Ishikawa (cell line): ENCODE results near the gene TFB1M.

Experiments
- CREB1 ChIP-seq: IDR thresholded peaks from 2 replicates; pipeline ENCODE4 v1.6.1; 2012; ENCODE audit warnings: low read depth
- RAD21 ChIP-seq: IDR thresholded peaks from 2 replicates; pipeline ENCODE4 v1.6.1; 2012; ENCODE audit warnings: low read depth
- REST ChIP-seq: IDR thresholded peaks from 2 replicates; pipeline ENCODE4 v1.6.1; 2012; ENCODE audit warnings: low read depth, mild to moderate bottlenecking
- TAF1 ChIP-seq: IDR thresholded peaks from 2 replicates; pipeline ENCODE4 v1.6.1; 2012; ENCODE audit warnings: low read depth, mild to moderate bottlenecking
- TCF12 ChIP-seq: IDR thresholded peaks from 2 replicates; pipeline ENCODE4 v1.6.1; 2012; ENCODE audit warnings: low read depth
- TEAD4 ChIP-seq: IDR thresholded peaks from 2 replicates; pipeline ENCODE4 v1.6.1; 2012
- YY1 ChIP-seq: IDR thresholded peaks from 2 replicates; pipeline ENCODE4 v1.6.1; 2012; ENCODE audit warnings: low read depth
- ZBTB7A ChIP-seq: IDR thresholded peaks from 2 replicates; pipeline ENCODE4 v1.6.1; 2012; ENCODE audit warnings: low read depth
- TF ChIP-seq, protein P1 (sequence below): IDR thresholded peaks from 2 replicates; pipeline ENCODE4 v1.6.1; 2012
- TF ChIP-seq, protein P2 (sequence below): IDR thresholded peaks from 2 replicates; pipeline ENCODE4 v1.6.1; 2012

GRCh38 chr6:155346957-155347356 is 32.7 kb upstream of the TFB1M start:
- TF ChIP-seq CREB1 (no peak), TEAD4 (no peak), RAD21 (no peak), TCF12 (no peak), REST (no peak), ZBTB7A (no peak), YY1 (no peak), TAF1 (no peak)
- TF ChIP-seq, protein P1, sequence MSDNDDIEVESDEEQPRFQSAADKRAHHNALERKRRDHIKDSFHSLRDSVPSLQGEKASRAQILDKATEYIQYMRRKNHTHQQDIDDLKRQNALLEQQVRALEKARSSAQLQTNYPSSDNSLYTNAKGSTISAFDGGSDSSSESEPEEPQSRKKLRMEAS: no peak
- TF ChIP-seq, protein P2, sequence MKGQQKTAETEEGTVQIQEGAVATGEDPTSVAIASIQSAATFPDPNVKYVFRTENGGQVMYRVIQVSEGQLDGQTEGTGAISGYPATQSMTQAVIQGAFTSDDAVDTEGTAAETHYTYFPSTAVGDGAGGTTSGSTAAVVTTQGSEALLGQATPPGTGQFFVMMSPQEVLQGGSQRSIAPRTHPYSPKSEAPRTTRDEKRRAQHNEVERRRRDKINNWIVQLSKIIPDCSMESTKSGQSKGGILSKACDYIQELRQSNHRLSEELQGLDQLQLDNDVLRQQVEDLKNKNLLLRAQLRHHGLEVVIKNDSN: no peak
